Measurements from ENCODE around the gene PRODH2. TPM values are rescaled to one million over a fixed set of nuclear protein-coding genes. Genes with fewer than 3 reads are reported as not detected.

The PRODH2 gene
- total RNA-seq, 1 donor from 2014 or later = not detected

DNA sequence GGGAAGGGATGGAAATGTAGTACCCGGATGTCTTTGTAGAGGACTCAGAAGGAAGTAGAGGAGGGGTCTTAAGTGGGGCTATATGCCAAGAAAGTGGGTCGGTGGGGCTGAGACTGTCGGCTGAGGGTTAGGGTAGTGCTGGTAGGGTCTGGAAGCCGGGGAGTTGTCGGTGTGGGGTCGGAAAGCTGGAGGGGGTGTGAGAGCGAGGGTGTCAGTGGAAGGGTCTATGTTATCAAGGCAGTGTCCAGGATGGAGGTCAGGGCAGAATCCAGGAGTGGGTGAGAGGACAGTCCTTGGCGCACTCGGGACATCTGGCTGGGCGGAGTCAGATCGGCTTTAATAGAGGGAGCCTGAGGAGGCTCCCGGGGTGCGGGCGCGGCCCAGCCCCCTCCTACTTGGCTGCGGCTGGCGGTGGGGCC lies 57.5 kb downstream of the PRODH2 start:
- Mint-ChIP-seq H3K9me3 (no peaks in the 10 kb centered on the region), H3K27ac (ENCODE audit: unreplicated experiment) (no peak overlapping the region), H3K4me1 (peaks cover 25% of the 10 kb centered on the region), H3K4me3 (peak overlapping the region; percentile 72), H3K36me3 (ENCODE audit: low read depth) (no peaks in the 10 kb centered on the region), H3K27me3 (ENCODE audit: low read depth) (peaks cover 2% of the 10 kb centered on the region)
- TF ChIP-seq, protein P1, sequence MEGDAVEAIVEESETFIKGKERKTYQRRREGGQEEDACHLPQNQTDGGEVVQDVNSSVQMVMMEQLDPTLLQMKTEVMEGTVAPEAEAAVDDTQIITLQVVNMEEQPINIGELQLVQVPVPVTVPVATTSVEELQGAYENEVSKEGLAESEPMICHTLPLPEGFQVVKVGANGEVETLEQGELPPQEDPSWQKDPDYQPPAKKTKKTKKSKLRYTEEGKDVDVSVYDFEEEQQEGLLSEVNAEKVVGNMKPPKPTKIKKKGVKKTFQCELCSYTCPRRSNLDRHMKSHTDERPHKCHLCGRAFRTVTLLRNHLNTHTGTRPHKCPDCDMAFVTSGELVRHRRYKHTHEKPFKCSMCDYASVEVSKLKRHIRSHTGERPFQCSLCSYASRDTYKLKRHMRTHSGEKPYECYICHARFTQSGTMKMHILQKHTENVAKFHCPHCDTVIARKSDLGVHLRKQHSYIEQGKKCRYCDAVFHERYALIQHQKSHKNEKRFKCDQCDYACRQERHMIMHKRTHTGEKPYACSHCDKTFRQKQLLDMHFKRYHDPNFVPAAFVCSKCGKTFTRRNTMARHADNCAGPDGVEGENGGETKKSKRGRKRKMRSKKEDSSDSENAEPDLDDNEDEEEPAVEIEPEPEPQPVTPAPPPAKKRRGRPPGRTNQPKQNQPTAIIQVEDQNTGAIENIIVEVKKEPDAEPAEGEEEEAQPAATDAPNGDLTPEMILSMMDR (conservative IDR thresholded peaks at IDR 0.05) = no peak
- DNase-seq (ENCODE audit: low read depth, low spot score) = no peak

DNA sequence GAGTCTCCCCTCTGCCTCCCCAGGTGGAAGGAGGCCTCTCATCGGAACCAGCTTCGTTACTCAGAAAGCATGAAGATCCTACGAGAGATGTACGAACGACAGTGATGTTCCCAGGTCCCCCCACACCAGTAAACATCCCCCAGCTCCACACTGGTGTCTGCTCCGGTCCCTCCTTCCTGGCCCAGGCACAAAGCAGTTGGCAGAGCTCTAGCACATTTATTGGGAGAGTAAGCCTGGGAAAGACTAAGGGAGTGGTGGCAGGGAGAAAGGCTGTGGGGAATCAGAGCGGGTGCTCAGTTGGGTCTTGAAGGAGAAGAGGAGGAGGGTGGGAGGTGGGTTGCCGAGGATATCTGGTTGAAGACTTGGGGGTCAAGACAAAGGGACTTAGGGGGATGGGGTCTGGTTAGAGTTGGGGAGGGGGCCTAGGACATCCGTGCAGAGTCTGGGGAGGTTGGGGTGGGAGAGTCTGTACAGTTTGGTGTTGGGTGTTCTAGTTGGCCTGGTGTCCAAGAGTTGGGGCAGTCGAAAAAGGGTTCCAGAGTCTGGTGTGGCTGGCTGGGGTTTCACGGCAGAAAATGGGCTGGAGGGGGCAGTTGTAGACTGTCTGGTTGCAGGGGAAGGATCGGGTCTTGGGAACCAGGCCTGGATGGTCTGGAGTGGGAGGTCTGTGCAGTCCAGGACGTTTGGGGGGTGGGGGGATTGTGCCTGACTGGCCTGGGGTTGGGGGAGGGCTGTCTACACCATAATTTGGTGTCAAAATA lies 58.1 kb downstream of the PRODH2 start:
- no peaks in the 10 kb centered on the region for H3K36me3 Mint-ChIP-seq (ENCODE audit: low read depth)
- TF ChIP-seq, protein P1 (conservative IDR thresholded peaks at IDR 0.05) = no peak
- DNase-seq (ENCODE audit: low read depth, low spot score) = no peak
- H3K9me3 Mint-ChIP-seq = no peaks in the 10 kb centered on the region
- H3K27me3 Mint-ChIP-seq (ENCODE audit: low read depth) = peaks cover 2% of the 10 kb centered on the region
- H3K27ac Mint-ChIP-seq (ENCODE audit: unreplicated experiment) = no peak overlapping the region
- H3K4me1 Mint-ChIP-seq = peaks cover 23% of the 10 kb centered on the region
- H3K4me3 Mint-ChIP-seq = peak overlapping the region; percentile 72

DNA sequence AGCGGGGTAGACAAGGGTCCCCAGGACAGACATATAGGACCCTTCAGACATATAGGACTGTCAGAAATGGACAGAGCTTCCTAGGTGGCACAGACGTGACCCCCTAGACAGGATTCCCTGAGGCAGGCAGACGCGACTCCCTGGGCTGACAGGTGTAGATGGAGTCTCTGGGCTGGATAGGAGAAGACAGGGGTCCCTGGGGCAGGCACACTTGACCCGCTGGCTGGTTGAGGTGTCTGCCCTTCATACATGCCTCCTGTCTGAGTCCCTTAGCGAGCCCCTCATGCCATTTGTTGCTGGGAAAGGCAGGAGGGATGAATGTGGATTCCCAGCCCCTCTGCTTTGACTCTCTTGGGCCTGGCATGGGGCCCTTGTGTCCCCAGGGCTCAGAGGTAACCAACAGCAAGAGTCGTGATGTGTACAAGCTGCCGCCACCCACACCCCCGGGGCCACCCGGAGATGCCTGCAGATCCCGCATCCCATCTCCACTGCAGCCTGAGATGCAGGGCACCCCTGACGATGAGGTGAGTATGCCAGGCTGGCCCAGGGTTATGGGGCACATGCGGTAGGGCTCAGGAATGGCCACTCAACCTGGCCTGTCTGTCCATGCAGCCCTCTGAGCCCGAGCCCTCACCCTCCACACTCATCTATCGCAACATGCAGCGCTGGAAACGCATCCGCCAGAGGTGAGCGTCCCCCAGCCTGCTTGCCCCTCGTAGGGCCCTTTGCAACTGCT lies 58.8 kb downstream of the PRODH2 start:
- H3K27me3 Mint-ChIP-seq (ENCODE audit: low read depth) = peaks cover 2% of the 10 kb centered on the region
- H3K9me3 Mint-ChIP-seq = no peaks in the 10 kb centered on the region
- H3K4me3 Mint-ChIP-seq = peak overlapping the region; percentile 47
- H3K4me1 Mint-ChIP-seq = peaks cover 21% of the 10 kb centered on the region
- DNase-seq (ENCODE audit: low read depth, low spot score) = no peak
- TF ChIP-seq, protein P1 (conservative IDR thresholded peaks at IDR 0.05) = no peak
- H3K27ac Mint-ChIP-seq (ENCODE audit: unreplicated experiment) = no peak overlapping the region
- no peaks in the 10 kb centered on the region for H3K36me3 Mint-ChIP-seq (ENCODE audit: low read depth)

DNA sequence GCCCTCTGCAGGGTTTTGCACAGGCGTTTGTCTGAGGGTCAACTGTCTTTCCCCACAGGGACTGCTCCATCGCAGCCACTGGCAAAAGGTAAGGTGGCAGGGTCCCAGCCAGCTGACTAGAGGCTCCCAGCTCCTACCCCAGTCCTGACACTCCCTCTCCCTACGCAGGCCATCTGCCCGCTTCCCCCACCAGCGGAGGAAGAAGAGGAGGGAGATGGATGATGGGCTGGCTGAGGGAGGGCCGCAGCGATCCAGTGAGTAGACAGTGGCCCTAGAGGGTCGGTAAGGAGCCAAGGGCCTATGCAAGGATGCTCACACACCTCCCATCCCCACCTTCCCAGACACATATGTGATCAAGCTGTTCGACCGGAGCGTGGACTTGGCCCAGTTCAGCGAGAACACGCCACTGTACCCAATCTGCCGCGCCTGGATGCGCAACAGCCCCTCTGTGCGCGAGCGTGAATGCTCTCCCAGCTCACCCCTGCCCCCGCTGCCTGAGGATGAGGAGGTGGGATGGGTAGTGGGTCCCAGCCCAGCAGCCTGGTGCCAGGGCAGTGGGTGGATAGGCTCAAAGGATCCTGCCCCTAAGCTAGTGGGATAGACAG lies 59.8 kb downstream of the PRODH2 start:
- H3K4me1 Mint-ChIP-seq = peaks cover 24% of the 10 kb centered on the region
- H3K27ac Mint-ChIP-seq (ENCODE audit: unreplicated experiment) = no peak overlapping the region
- TF ChIP-seq, protein P1 (conservative IDR thresholded peaks at IDR 0.05) = no peak
- H3K27me3 Mint-ChIP-seq (ENCODE audit: low read depth) = peaks cover 2% of the 10 kb centered on the region
- H3K9me3 Mint-ChIP-seq = no peaks in the 10 kb centered on the region
- H3K36me3 Mint-ChIP-seq (ENCODE audit: low read depth) = no peaks in the 10 kb centered on the region
- no peak for DNase-seq (ENCODE audit: low read depth, low spot score)
- no peak overlapping the region for H3K4me3 Mint-ChIP-seq

DNA sequence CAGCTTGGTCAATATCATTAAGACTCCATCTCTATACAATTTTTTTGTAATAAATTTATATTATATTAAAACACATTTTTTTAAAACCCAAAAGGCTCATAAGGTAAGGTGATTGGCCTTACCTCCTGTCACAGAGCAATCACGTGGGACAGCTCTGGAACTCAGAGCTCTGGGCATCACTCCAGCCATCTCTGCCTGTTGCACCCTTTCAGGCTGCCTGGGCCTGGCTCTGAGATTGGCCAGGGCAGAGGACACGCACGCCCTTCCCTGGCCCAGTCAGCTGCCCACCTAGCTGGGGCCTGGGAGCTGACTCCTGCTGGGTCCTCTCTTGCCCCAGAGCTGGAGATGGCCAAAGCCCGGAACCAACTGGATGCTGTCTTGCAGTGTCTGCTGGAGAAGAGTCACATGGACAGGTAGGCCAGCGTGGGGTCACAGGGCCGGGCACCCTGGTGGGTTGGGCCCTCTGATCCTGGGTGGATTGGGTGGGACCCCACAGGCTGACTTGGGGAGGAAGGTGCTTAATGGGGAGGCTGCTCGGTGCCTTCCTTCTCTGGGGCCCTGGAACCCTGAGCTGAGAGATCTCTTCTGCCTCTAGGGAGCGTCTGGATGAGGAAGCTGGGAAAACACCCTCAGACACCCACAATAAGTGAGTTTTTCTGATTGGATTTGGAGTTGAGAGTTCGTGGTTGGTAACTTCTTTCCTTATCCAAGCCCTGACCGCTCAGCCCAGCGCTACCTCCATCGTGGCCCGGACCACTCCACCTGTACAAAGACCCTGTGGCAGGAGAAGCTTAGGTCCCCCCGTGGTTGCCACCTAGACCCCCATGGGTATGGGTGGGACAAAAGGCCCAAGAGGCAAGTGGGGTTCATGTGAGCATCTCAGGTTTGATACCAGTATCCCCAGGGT lies 60.6 kb downstream of the PRODH2 start:
- Mint-ChIP-seq H3K36me3 (ENCODE audit: low read depth) (no peaks in the 10 kb centered on the region), H3K27ac (ENCODE audit: unreplicated experiment) (no peak overlapping the region), H3K4me3 (no peak overlapping the region), H3K27me3 (ENCODE audit: low read depth) (peaks cover 2% of the 10 kb centered on the region), H3K9me3 (no peaks in the 10 kb centered on the region), H3K4me1 (peaks cover 25% of the 10 kb centered on the region)
- TF ChIP-seq, protein P1 (conservative IDR thresholded peaks at IDR 0.05) = no peak
- no peak for DNase-seq (ENCODE audit: low read depth, low spot score)

All from neural crest cell (in vitro differentiated cells).